Body of pancreas (tissue), 4 donors: ENCODE measurements around the gene WDR27.
A peak's percentile ranks its signal among the peaks of the same experiment; 100 is the strongest.

ENCODE experiments used
- POLR2A ChIP-seq, 3 donors: fragments of 450-650 bp; IDR thresholded peaks; one replicate each; pipeline ENCODE4 v1.6.1; 2016; ENCODE audit warnings: antibody characterized with exemption in 3 of 3, mild to moderate bottlenecking in 2 of 3
- TF ChIP-seq, protein P1 (sequence below), 7 experiments: fragments of 450-650 bp in 4 of 7; fragments of 200-600 bp in 3 of 7; sonication (generic) in 3 of 7; IDR thresholded peaks; one replicate each; pipeline ENCODE4 v1.5.1; 2016 to 2019; ENCODE audit warnings: antibody characterized with exemption in 7 of 7

- TF ChIP-seq, protein P1, sequence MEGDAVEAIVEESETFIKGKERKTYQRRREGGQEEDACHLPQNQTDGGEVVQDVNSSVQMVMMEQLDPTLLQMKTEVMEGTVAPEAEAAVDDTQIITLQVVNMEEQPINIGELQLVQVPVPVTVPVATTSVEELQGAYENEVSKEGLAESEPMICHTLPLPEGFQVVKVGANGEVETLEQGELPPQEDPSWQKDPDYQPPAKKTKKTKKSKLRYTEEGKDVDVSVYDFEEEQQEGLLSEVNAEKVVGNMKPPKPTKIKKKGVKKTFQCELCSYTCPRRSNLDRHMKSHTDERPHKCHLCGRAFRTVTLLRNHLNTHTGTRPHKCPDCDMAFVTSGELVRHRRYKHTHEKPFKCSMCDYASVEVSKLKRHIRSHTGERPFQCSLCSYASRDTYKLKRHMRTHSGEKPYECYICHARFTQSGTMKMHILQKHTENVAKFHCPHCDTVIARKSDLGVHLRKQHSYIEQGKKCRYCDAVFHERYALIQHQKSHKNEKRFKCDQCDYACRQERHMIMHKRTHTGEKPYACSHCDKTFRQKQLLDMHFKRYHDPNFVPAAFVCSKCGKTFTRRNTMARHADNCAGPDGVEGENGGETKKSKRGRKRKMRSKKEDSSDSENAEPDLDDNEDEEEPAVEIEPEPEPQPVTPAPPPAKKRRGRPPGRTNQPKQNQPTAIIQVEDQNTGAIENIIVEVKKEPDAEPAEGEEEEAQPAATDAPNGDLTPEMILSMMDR (IDR thresholded peaks at IDR 0.05) = no peak
- TF ChIP-seq POLR2A (IDR thresholded peaks at IDR 0.05) = peak in 2 of 3 donors; percentile 43 to 50
Measured at GRCh38 chr6:169725125-169726048, 23.6 kb upstream of the WDR27 start.
